HEK293 (cell line): ENCODE results near the gene AP1G2.
A peak's percentile ranks its signal among the peaks of the same experiment; 100 is the strongest.

Experiments
- CTCF ChIA-PET: fragments of 350-600 bp; formaldehyde crosslinking; extraction: SDS; loops from one replicate; lab custom pipeline; 2021; ENCODE audit warnings: antibody characterized with exemption; lab: Yijun Ruan, JAX
- POLR2A ChIA-PET: fragments of 300-600 bp; formaldehyde crosslinking; extraction: SDS; loops from one replicate; lab custom pipeline; 2020; ENCODE audit warnings: antibody characterized with exemption, inconsistent platforms; lab: Yijun Ruan, JAX
- H3K27ac ChIP-seq: fragments of 200-500 bp; sonication (Bioruptor generic); 2 replicates; pipeline ENCODE4 v1.5.1; 2014; ENCODE audit warnings: low read depth, low read length, control low read depth, inconsistent platforms; ENCODE audit errors: extremely low read depth
- H3K36me3 ChIP-seq, 2 experiments: fragments of 200-500 bp in 1 of 2; sonication (Bioruptor generic) in 1 of 2; 1 replicate in 1 of 2; 2 replicates in 1 of 2; pipeline ENCODE4 v1.5.1; 2014 to 2017; ENCODE audit warnings: inconsistent platforms in 2 of 2, low read length in 2 of 2; ENCODE audit not compliant: control insufficient read depth in 2 of 2, insufficient read depth in 1 of 2
- H3K4me1 ChIP-seq: fragments of 200-500 bp; sonication (Bioruptor generic); 2 replicates; pipeline ENCODE4 v1.5.1; 2014; ENCODE audit warnings: mild to moderate bottlenecking, low read length, inconsistent platforms; ENCODE audit not compliant: control insufficient read depth, insufficient read depth
- H3K4me3 ChIP-seq: 2 replicates; pipeline ENCODE4 v1.5.1; 2011; ENCODE audit warnings: low read depth, mild to moderate bottlenecking, control low read depth, low read length, moderate library complexity
- H3K9me3 ChIP-seq: fragments of 200-500 bp; sonication (Bioruptor generic); 2 replicates; pipeline ENCODE4 v1.5.1; 2014; ENCODE audit warnings: low read depth, low read length, inconsistent platforms; ENCODE audit not compliant: control insufficient read depth, insufficient read depth
- FEZF1 ChIP-seq: fragments of 450-650 bp; formaldehyde crosslinking; IDR thresholded peaks from 2 replicates; pipeline ENCODE4 v1.5.1; 2016; ENCODE audit warnings: missing biosample characterization, missing genetic modification characterization
- GLIS1 ChIP-seq: fragments of 450-650 bp; formaldehyde crosslinking; IDR thresholded peaks from 2 replicates; pipeline ENCODE4 v1.5.1; 2016; ENCODE audit warnings: missing biosample characterization, missing genetic modification characterization
- KLF1 ChIP-seq: fragments of 450-650 bp; formaldehyde crosslinking; IDR thresholded peaks from 2 replicates; pipeline ENCODE4 v1.5.1; 2016; ENCODE audit warnings: missing biosample characterization, missing genetic modification characterization
- KLF10 ChIP-seq: fragments of 450-650 bp; IDR thresholded peaks from 2 replicates; pipeline ENCODE4 v1.5.1; 2018; ENCODE audit warnings: missing biosample characterization, mild to moderate bottlenecking, missing genetic modification characterization
- KLF8 ChIP-seq: fragments of 450-650 bp; formaldehyde crosslinking; IDR thresholded peaks from 2 replicates; pipeline ENCODE4 v1.5.1; 2016; ENCODE audit warnings: missing biosample characterization, missing genetic modification characterization
- ZBTB20 ChIP-seq: fragments of 450-650 bp; formaldehyde crosslinking; IDR thresholded peaks from 2 replicates; pipeline ENCODE4 v1.5.1; 2016; ENCODE audit warnings: missing biosample characterization, missing genetic modification characterization
- ZIC2 ChIP-seq: fragments of 450-650 bp; formaldehyde crosslinking; IDR thresholded peaks from 2 replicates; pipeline ENCODE4 v1.5.1; 2016; ENCODE audit warnings: missing biosample characterization, missing genetic modification characterization
- ZNF132 ChIP-seq: fragments of 450-650 bp; formaldehyde crosslinking; IDR thresholded peaks from 2 replicates; pipeline ENCODE4 v1.5.1; 2017; ENCODE audit warnings: missing biosample characterization, missing genetic modification characterization, borderline replicate concordance
- ZNF558 ChIP-seq: fragments of 450-650 bp; formaldehyde crosslinking; IDR thresholded peaks from 2 replicates; pipeline ENCODE4 v1.5.1; 2016; ENCODE audit warnings: missing biosample characterization, missing genetic modification characterization
- TF ChIP-seq, protein P1 (sequence below): fragments of 450-650 bp; formaldehyde crosslinking; IDR thresholded peaks from 2 replicates; pipeline ENCODE4 v1.5.1; 2016; ENCODE audit warnings: missing biosample characterization, missing genetic modification characterization, borderline replicate concordance
- TF ChIP-seq, protein P2 (sequence below): fragments of 450-650 bp; formaldehyde crosslinking; IDR thresholded peaks from 2 replicates; pipeline ENCODE4 v1.5.1; 2016; ENCODE audit warnings: missing biosample characterization, missing genetic modification characterization
- TF ChIP-seq, protein P3 (sequence below): fragments of 450-650 bp; formaldehyde crosslinking; IDR thresholded peaks from 2 replicates; pipeline ENCODE4 v1.5.1; 2016; ENCODE audit warnings: missing biosample characterization, missing genetic modification characterization
- TF ChIP-seq, protein P4 (sequence below): fragments of 450-650 bp; formaldehyde crosslinking; IDR thresholded peaks from 2 replicates; pipeline ENCODE4 v1.5.1; 2016; ENCODE audit warnings: missing biosample characterization, missing genetic modification characterization

AP1G2 gene

DNA sequence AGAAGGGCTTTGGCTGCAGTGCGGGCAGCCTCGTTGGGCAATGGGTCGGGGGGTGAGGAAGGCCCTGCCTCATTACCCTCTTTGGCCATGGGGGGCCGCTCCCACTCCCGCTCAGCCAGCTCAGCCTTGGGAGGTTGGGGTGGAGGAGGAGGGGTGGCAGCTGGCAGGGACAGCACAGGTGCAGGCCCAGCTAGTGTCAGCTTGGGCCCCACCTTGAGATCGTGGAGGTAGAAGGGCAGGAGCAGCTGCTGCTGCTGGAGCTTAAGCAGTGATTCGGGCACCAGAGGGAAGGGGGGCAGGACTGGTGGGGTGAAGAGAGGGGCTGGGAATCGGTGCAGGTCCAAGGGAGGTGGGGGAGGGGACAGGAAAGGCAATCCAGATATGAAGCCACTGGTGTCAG lies 42.0 kb downstream of the AP1G2 start (continued):
- no peak for TF ChIP-seq KLF10
- TF ChIP-seq ZBTB20 (tag by site-specific recombination): no peak
- no peak for TF ChIP-seq ZNF132 (tag by site-specific recombination)
- TF ChIP-seq KLF8 (tag by site-specific recombination): no peak

DNA sequence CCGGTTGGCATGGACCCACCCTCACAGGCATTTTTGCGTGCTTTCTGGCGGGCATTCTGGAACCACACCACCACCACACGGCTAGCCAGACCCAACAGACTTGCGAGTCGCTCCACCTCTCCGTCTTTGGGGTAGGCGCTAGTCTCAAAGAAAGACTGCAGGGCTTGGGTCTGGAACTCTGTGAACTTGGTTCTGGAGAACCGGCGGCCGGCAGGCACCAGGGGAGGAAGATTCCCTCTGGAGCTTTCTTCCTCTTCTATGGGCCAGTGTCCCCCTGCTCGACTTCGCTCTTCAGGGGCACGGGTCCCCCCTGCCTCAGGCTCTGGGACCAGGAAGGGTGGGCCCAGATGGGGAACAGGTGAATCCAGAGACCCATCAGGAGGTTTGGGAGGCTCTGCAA lies 42.6 kb downstream of the AP1G2 start:
- no peaks in the 10 kb centered on the region for H3K4me1 ChIP-seq
- TF ChIP-seq, protein P1, sequence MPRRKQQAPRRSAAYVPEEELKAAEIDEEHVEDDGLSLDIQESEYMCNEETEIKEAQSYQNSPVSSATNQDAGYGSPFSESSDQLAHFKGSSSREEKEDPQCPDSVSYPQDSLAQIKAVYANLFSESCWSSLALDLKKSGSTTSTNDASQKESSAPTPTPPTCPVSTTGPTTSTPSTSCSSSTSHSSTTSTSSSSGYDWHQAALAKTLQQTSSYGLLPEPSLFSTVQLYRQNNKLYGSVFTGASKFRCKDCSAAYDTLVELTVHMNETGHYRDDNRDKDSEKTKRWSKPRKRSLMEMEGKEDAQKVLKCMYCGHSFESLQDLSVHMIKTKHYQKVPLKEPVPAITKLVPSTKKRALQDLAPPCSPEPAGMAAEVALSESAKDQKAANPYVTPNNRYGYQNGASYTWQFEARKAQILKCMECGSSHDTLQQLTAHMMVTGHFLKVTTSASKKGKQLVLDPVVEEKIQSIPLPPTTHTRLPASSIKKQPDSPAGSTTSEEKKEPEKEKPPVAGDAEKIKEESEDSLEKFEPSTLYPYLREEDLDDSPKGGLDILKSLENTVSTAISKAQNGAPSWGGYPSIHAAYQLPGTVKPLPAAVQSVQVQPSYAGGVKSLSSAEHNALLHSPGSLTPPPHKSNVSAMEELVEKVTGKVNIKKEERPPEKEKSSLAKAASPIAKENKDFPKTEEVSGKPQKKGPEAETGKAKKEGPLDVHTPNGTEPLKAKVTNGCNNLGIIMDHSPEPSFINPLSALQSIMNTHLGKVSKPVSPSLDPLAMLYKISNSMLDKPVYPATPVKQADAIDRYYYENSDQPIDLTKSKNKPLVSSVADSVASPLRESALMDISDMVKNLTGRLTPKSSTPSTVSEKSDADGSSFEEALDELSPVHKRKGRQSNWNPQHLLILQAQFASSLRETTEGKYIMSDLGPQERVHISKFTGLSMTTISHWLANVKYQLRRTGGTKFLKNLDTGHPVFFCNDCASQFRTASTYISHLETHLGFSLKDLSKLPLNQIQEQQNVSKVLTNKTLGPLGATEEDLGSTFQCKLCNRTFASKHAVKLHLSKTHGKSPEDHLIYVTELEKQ (tag by site-specific recombination): no peak
- TF ChIP-seq ZNF558 (tag by site-specific recombination) (no peak), FEZF1 (tag by site-specific recombination) (no peak)
- TF ChIP-seq, protein P2, sequence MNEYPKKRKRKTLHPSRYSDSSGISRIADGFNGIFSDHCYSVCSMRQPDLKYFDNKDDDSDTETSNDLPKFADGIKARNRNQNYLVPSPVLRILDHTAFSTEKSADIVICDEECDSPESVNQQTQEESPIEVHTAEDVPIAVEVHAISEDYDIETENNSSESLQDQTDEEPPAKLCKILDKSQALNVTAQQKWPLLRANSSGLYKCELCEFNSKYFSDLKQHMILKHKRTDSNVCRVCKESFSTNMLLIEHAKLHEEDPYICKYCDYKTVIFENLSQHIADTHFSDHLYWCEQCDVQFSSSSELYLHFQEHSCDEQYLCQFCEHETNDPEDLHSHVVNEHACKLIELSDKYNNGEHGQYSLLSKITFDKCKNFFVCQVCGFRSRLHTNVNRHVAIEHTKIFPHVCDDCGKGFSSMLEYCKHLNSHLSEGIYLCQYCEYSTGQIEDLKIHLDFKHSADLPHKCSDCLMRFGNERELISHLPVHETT (tag by site-specific recombination): no peak
- TF ChIP-seq, protein P3, sequence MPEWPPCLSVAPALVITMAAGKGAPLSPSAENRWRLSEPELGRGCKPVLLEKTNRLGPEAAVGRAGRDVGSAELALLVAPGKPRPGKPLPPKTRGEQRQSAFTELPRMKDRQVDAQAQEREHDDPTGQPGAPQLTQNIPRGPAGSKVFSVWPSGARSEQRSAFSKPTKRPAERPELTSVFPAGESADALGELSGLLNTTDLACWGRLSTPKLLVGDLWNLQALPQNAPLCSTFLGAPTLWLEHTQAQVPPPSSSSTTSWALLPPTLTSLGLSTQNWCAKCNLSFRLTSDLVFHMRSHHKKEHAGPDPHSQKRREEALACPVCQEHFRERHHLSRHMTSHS: no peak
- TF ChIP-seq, protein P4, sequence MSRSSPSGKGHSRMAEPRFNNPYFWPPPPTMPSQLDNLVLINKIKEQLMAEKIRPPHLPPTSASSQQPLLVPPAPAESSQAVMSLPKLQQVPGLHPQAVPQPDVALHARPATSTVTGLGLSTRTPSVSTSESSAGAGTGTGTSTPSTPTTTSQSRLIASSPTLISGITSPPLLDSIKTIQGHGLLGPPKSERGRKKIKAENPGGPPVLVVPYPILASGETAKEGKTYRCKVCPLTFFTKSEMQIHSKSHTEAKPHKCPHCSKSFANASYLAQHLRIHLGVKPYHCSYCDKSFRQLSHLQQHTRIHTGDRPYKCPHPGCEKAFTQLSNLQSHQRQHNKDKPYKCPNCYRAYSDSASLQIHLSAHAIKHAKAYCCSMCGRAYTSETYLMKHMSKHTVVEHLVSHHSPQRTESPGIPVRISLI (tag by site-specific recombination): no peak
- TF ChIP-seq, all 188 proteins: peak for 0
- no peaks in the 10 kb centered on the region for H3K9me3 ChIP-seq
- H3K4me3 ChIP-seq: no peak overlapping the region
- CTCF ChIA-PET: interaction anchor here (0.8 kb wide), 1 partner anchor 35 kb away, joined by 3 read pairs; no protein-coding TSS in a partner anchor
- H3K27ac ChIP-seq: no peak overlapping the region
- POLR2A ChIA-PET: no interaction called here
- peaks cover 0 to 24% of the 10 kb centered on the region in 2 experiments; a peak in 2 of 3 replicates for H3K36me3 ChIP-seq

DNA sequence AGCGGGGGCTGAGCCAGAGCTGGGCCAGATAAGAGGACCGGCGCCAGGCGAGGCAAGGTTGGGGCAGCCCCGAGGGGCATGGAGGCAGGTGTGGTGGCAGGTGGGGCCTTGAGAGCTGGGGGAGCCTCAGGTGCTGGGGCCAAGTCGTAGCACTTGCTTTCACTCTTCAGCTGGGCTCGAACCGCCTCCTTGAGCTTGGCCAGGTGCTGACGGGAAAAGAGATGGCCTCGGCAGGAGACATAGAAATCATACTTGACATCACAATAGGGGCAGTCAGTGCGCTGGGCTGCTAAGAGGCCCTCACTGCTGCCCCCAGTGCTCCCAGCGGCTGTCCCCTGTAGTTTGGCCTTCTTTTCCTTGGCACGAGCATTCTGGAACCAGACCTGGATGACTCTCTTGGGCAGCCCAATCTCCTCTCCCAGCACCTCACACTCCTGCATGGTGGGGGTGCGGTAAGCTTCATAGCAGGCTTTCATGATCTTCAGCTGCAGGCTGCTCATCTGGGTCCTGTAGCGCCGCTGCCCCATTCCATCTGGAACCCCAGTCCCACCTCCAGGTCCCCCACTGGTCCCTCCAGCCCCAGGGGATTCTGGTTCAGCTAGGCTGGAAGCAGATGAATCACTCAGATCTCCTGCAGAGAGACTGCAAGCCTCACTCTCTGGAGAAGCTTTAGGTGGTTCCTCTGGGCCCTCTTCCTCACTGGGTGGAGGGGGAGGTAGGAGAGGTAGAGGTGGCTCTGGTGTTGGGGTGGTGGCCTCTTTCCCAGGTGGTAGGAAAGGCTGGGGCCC lies 44.2 kb downstream of the AP1G2 start:
- TF ChIP-seq KLF1 (tag by site-specific recombination) (no peak), GLIS1 (tag by site-specific recombination) (peak; percentile 72), ZIC2 (tag by site-specific recombination) (peak; percentile 78)
- Histone ChIP-seq H3K36me3 (peaks cover 0 to 21% of the 10 kb centered on the region in 2 experiments; a peak in 2 of 3 replicates), H3K27ac (no peak overlapping the region), H3K4me3 (no peak overlapping the region), H3K4me1 (no peaks in the 10 kb centered on the region), H3K9me3 (no peaks in the 10 kb centered on the region)
- POLR2A ChIA-PET: no interaction called here
- CTCF ChIA-PET: interaction anchor here (0.6 kb wide), 1 partner anchor 36 kb away, joined by 3 read pairs; no protein-coding TSS in a partner anchor
